Right lobe of liver (tissue), 6 donors: ENCODE measurements around the gene ATAT1. TPM values are rescaled to one million over a fixed set of nuclear protein-coding genes. Genes with fewer than 3 reads are reported as not detected.

Source experiments
- ATAC-seq, 4 donors: fragments of 200-7000 bp; cut with Tn5 transposase; one replicate each; pipeline ENCODE4 v1.9.1; 2020; ENCODE audit warnings: mild to moderate bottlenecking in 4 of 4, moderate library complexity in 4 of 4
- DNase-seq, 3 donors: peaks; one replicate each; pipeline ENCODE4 v3.0.0-alpha.2; 2020
- H3K27ac ChIP-seq, 3 donors: fragments of 200-600 bp; one replicate each; pipeline ENCODE4 v1.8.0; 2022
- H3K27me3 ChIP-seq, 2 donors: fragments of 200-600 bp; one replicate each; pipeline ENCODE4 v1.8.0; 2022
- H3K36me3 ChIP-seq, 4 donors: fragments of 200-600 bp; sonication (generic) in 1 of 4; one replicate each; pipeline versions ENCODE4 v1.5.1 to v1.8.0; 2017 to 2022; ENCODE audit warnings: control low read depth in 1 of 4
- H3K4me1 ChIP-seq, 4 donors: fragments of 200-600 bp; sonication (generic) in 1 of 4; one replicate each; pipeline versions ENCODE4 v1.5.1 to v1.8.0; 2017 to 2022; ENCODE audit warnings: control low read depth in 1 of 4
- H3K4me3 ChIP-seq, 3 donors: fragments of 200-600 bp; one replicate each; pipeline ENCODE4 v1.8.0; 2022
- H3K9me3 ChIP-seq, 4 donors: fragments of 200-600 bp; sonication (generic) in 1 of 4; one replicate each; pipeline versions ENCODE4 v1.5.1 to v1.8.0; 2017 to 2022; ENCODE audit warnings: control low read depth in 1 of 4
- CTCF ChIP-seq, 4 donors: fragments of 200-600 bp in 3 of 4; fragments of 450-650 bp in 1 of 4; IDR thresholded peaks; one replicate each; pipeline versions ENCODE4 v1.5.1 to v1.8.0; 2016 to 2022; ENCODE audit warnings: antibody characterized with exemption in 4 of 4, mild to moderate bottlenecking in 2 of 4
- POLR2A ChIP-seq: fragments of 450-650 bp; IDR thresholded peaks from one replicate; pipeline ENCODE4 v1.6.1; 2017; ENCODE audit warnings: antibody characterized with exemption, mild to moderate bottlenecking
- WGBS: methylation state at CpG from one replicate; pipeline ENCODE4 v1.1.6; 2018; ENCODE audit warnings: low coverage, low lambda C conversion rate; ENCODE audit not compliant: insufficient coverage; ENCODE audit errors: missing lambda C conversion rate; 5-methylcytosine and 5-hydroxymethylcytosine counted together
- intact Hi-C, 2 donors: fragments of 100-400 bp; cut with DNase I; formaldehyde crosslinking; loops; one replicate each; pipeline versions ENCODE4 v1.11.2 to v1.14.1; 2022
- total RNA-seq, 6 experiments: library from RNA; depleted of rRNA in 2 of 6; stranded (reverse); fragments of >200 nt in 2 of 6; fragmentation: NEBNext Ultra II Directional in 3 of 6; extraction: Animal tissue kit (Norgen Biotek cat#: 25700) in 3 of 6; gene quantifications; one replicate each; pipeline versions ENCODE4 v1.1.0 to v1.2.4, GENCODE V29; 2016 to 2023
- donor health status: DM: no; HTN: yes; CAD: no.
- donor health status: DM: no; HTN: no; CAD: no.
- donor health status: DM: no; HTN: no; CAD: no.
- donor health status: DM: no; HTN: yes; CAD: no.
- donor health status: DM: no; HTN: yes; CAD: no.

Gene ATAT1
- total RNA-seq, 6 experiments from 2014 or later = 2.4 to 6.6 (median 4.4) TPM

GRCh38 chr6:30647242-30648116 lies 20.8 kb downstream of the ATAT1 start:
- Histone ChIP-seq H3K36me3 (peaks cover 0 to 16% (median 5%) of the 10 kb centered on the region in 4 donors), H3K27ac (peak overlapping the region; percentile 75 to 88 (median 87)), H3K9me3 (no peaks in the 10 kb centered on the region), H3K4me3 (peak overlapping the region; percentile 79 to 99 (median 98)), H3K4me1 (peaks cover 0 to 11% (median 6%) of the 10 kb centered on the region in 4 donors), H3K27me3 (no peaks in the 10 kb centered on the region)
- ATAC-seq (peak; percentile 75 to 84 (median 82)), DNase-seq (peak; percentile 78 to 85 (median 82))
- intact Hi-C loops = no loop called here
- no peak for TF ChIP-seq CTCF (IDR thresholded peaks at IDR 0.05)
- TF ChIP-seq POLR2A = peak; percentile 57
- 2% methylated on average over 21 of the region's 78 CpGs for WGBS

GRCh38 chr6:30651143-30651542 lies 24.5 kb downstream of the ATAT1 start:
- intact Hi-C loops = no loop called here
- DNase-seq (no peak), ATAC-seq (no peak)
- Histone ChIP-seq H3K27me3 (no peaks in the 10 kb centered on the region), H3K4me3 (no peak overlapping the region), H3K9me3 (no peaks in the 10 kb centered on the region), H3K4me1 (peaks cover 0 to 17% (median 4%) of the 10 kb centered on the region in 4 donors), H3K27ac (no peak overlapping the region), H3K36me3 (peaks cover 0 to 52% (median 21%) of the 10 kb centered on the region in 4 donors)
- 88% methylated on average over 12 of the region's 12 CpGs for WGBS
- TF ChIP-seq CTCF (IDR thresholded peaks at IDR 0.05) = no peak
- no peak for TF ChIP-seq POLR2A

GRCh38 chr6:30654798-30655742 lies 28.4 kb downstream of the ATAT1 start:
- no peak overlapping the region for H3K27ac ChIP-seq
- no peaks in the 10 kb centered on the region for H3K9me3 ChIP-seq
- H3K4me3 ChIP-seq = no peak overlapping the region
- H3K36me3 ChIP-seq = peaks cover 0 to 90% (median 27%) of the 10 kb centered on the region in 4 donors
- WGBS = 62% methylated on average over 18 of the region's 19 CpGs
- peak in 1 of 4 donors; percentile 45 for ATAC-seq
- TF ChIP-seq CTCF (IDR thresholded peaks at IDR 0.05) (no peak), POLR2A (no peak)
- no peaks in the 10 kb centered on the region for H3K27me3 ChIP-seq
- DNase-seq = no peak
- intact Hi-C loops = no loop called here
- peaks cover 0 to 10% (median 3%) of the 10 kb centered on the region in 4 donors for H3K4me1 ChIP-seq

- ATAC-seq (no peak), DNase-seq (no peak)
- no peak overlapping the region for H3K4me3 ChIP-seq
- no peaks in the 10 kb centered on the region for H3K9me3 ChIP-seq
- peaks cover 0 to 10% (median 3%) of the 10 kb centered on the region in 4 donors for H3K4me1 ChIP-seq
- H3K36me3 ChIP-seq = peaks cover 0 to 97% (median 27%) of the 10 kb centered on the region in 4 donors
- H3K27ac ChIP-seq = no peak overlapping the region
- H3K27me3 ChIP-seq = no peaks in the 10 kb centered on the region
- 82% methylated on average over 3 of the region's 3 CpGs for WGBS
- intact Hi-C loops = no loop called here
- TF ChIP-seq POLR2A (no peak), CTCF (IDR thresholded peaks at IDR 0.05) (no peak)
Measured at GRCh38 chr6:30655743-30656094, 29.0 kb downstream of the ATAT1 start.
